Activated naive CD4-positive, alpha-beta T cell treated with anti-CD3 and anti-CD28 coated beads, Interleukin-2, amount 50 U/mL, for 72 hours (primary cell): Measurements from ENCODE around the gene GREB1L. TPM values are rescaled to one million over a fixed set of nuclear protein-coding genes. Genes with fewer than 3 reads are reported as not detected.
A peak's percentile ranks its signal among the peaks of the same experiment; 100 is the strongest.
"Not testable (repeated sequence)": the region's sequence is repeated elsewhere in the genome, so short reads cannot be mapped to it uniquely, and the experiment has no call there.

Experiments
- ATAC-seq, 2 donors: fragments of 150-1000 bp; cut with Tn5 transposase; 2 replicates each; pipeline ENCODE4 v1.10.0; 2021; ENCODE audit warnings: mild to moderate bottlenecking in 2 of 2, moderate library complexity in 2 of 2
- DNase-seq, 2 donors: peaks; one replicate each; pipeline ENCODE4 v3.0.0; 2021 to 2022; ENCODE audit warnings: low spot score in 2 of 2
- H3K27ac Mint-ChIP-seq, 2 donors: one replicate each; pipeline ENCODE4 v1.8.0; 2022; ENCODE audit warnings: mild to moderate bottlenecking in 2 of 2, mixed read lengths in 2 of 2
- H3K36me3 Mint-ChIP-seq, 2 donors: one replicate each; pipeline ENCODE4 v1.8.0; 2022; ENCODE audit warnings: mixed read lengths in 2 of 2
- H3K9me3 Mint-ChIP-seq, 2 donors: one replicate each; pipeline ENCODE4 v1.8.0; 2022; ENCODE audit warnings: mixed read lengths in 2 of 2
- total RNA-seq, 2 donors: library from RNA; stranded (reverse); gene quantifications; one replicate each; pipeline ENCODE4 v1.2.3, GENCODE V29; 2022

Gene GREB1L
- not detected for total RNA-seq

DNA sequence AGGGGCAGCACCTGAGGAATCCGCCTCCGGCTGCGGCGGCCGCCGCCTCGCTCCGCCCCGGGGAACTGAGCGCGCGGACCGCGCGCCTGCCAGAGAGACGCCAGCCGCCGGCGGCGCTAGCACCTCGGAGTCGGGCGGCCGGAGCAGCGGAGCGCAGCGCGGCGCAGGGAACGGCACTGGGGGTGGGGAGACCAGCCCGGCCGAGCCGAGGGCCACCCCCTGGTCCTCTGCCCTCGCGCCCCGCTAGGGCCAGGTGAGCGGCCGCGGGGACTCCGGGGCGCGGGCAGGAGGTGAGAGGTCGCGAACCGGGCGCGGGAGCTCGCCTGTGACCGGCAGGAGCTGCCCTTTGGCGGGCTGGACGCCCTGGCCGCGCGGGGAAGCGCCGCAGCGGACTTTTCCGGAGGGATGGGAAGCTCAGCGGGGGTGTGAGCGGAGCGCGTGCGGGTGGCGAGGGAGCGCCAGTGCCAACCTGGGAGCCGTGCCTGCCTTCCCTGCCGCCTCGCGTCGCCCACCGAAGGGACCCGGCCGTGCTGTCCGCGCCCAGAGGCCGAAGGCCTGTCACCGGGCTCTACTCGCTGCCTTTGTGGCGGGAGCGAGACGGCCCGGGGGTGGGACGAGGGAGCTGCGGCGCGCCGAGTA, at the start of gene GREB1L:
Gene GREB1L, plus strand, starts transcription at position 92 of the 639 bp plus-strand sequence. CDS start 141,287 bp downstream, outside the sequence.
- H3K36me3 Mint-ChIP-seq: peaks cover 0 to 7% of the 10 kb centered on the region in 2 donors
- ATAC-seq (peak in 1 of 2 donors; percentile 94), DNase-seq (peak in 1 of 2 donors; percentile 54)
- H3K9me3 Mint-ChIP-seq: no peaks in the 10 kb centered on the region
- no peak within 1 kb of the TSS for H3K27ac Mint-ChIP-seq

DNA sequence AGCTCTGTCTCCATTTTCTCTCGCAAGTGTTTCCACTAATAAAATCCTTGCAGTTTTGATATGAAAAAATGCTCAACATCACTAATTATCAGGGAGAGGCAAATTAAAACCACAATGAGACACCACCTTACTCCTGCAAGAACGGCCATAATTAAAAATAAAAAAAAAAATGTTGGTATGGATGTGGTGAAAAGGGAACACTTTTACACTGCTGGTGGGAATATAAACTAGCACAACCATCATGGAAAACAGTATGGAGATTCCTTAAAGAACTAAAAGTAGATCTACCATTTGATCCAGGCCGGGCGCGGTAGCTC, 49.8 kb upstream of the GREB1L start:
- DNase-seq (no peak), ATAC-seq (no peak)
- Mint-ChIP-seq H3K36me3 (no peaks in the 10 kb centered on the region), H3K27ac (no peak overlapping the region), H3K9me3 (no peaks in the 10 kb centered on the region)

DNA sequence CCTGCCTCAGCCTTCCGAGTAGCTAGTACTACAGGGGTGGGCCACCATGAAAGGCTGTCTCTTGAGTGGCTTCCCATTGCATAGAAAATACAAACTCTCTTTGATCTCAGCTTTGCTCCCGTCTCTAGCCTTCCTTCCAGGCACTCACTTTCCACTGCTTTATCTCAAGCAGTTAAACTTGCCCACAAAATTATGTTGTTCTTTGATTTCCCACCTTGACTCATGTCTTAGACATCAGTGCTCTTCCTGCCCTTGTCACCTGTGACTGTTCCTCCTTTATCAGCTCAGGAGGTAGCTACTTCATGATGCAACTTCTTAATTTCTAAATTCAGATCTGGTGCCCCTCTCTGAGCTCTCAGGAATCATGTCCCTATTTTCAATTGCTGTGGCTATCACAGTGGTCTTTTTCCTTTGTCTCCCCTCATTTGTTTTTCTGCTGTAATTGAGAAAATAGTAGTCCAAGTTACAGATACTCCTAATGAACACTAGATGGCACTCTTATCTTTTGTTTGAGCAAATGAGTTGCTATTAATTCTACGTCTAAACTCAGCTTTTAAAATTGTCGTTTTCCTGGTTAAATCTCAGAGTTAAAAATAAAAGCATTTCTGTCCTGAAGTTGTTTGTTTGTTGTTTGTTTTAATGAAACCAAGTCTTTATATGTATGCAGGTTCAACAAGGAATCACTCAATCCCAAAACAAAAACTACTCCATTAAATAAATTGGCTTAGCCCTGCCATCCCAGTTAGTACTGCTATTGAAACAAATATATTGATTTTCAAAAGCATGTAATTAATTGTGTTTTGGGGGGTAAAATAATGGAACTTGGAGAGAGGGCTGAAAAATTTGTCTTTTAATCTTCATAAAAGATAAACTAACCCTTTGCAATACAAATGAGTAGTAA, 46.9 kb upstream of the GREB1L start:
- Mint-ChIP-seq H3K27ac (no peak overlapping the region), H3K36me3 (no peaks in the 10 kb centered on the region), H3K9me3 (no peaks in the 10 kb centered on the region)
- ATAC-seq (no peak), DNase-seq (no peak)

DNA sequence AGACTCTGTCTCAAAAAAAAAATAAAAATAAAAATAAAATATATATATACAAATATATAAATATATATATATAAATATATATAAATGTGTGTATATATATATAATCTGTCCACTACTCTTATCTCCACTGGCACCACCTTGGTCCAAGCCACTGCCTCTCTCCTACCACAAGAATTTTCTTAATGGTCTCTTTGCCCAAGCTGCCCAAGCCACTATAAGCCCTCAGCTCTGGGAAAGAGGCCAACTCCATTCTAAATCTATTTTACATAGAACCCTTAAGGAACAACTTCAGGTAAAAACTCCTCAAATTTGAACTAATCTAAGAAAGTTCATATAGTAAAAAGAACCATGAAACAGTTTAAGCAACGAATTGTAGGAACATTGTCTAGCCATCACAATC, 45.6 kb upstream of the GREB1L start:
- DNase-seq (no peak), ATAC-seq (no peak)
- Mint-ChIP-seq H3K36me3 (no peaks in the 10 kb centered on the region), H3K27ac (no peak overlapping the region), H3K9me3 (no peaks in the 10 kb centered on the region)

DNA sequence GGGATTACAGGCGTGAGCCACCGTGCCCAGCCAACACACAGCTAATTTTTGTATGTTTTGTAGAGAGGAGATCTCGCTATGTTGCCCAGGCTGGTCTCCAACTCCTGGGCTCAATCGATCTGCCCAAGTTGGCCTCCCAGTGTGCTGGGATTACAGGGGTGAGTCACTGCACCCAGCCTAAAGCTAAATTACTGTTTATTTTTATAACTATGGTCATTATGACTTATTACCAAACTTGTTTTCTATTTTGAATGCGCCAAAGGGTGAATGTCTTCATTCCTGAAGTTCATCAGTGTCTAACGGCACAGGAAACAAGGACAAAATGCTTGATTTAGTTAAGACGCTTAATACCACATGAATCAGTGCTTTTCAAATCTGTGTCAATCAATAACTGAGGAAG, 38.9 kb upstream of the GREB1L start:
- DNase-seq (no peak), ATAC-seq (no peak)
- Mint-ChIP-seq H3K36me3 (no peaks in the 10 kb centered on the region), H3K27ac (peak overlapping the region in 1 of 2 donors; percentile 22), H3K9me3 (no peaks in the 10 kb centered on the region)

DNA sequence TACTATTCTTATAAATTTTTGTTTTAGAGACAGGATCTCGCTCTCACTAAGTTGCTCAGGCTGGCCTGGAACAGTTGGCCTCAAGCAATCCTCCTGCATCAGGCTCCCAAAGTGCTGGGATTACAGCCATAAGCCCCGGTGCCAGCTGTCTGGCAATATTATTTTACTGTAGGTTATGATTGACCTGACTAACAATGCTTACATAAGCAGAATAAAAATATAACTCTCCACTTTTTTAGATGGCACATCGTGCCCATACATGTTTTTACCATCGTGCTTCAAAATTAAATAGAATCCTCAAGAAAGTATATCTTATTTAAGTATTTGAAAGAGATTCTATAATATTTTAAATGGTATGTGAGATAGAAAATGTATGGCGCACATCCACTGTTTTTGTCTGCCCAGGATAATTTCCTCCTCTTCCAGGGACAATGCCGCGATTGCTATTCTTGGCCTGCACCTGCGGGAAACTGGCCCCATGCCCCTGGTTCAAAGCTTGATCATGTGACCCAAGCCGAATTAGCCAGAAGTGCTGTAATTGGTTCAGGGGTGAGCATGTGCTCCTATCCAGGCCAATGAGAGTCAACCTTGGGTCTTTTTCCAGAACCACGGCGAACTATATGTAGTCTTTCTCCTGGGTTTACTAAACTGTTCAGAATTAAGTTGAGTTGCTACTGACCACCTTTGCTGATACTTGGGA, 38.3 kb upstream of the GREB1L start:
- H3K9me3 Mint-ChIP-seq: no peaks in the 10 kb centered on the region
- ATAC-seq (no peak), DNase-seq (no peak)

DNA sequence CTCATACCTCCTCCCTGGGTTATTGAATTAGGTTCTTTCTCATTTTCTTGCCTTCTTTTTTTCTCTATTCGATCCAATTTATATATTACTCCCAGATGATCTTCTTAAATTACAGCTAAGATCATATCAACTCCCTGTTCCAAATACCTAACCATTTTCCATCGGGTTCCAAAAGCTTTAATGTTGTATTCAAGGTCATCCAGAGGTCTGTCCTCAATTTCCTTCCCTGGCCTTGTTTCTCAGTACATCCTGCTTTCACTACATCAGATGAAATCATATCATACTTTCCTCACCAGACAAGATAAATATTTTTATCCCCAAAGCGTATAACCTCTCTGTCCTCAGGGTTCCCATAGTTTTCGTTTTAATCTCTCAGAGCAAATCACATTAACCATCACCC, 36.3 kb upstream of the GREB1L start:
- Mint-ChIP-seq H3K27ac (no peak overlapping the region), H3K9me3 (no peaks in the 10 kb centered on the region), H3K36me3 (no peaks in the 10 kb centered on the region)
- no peak for ATAC-seq
- no peak for DNase-seq

More for the DNA sequence above, 38.3 kb upstream of the GREB1L start:
- Mint-ChIP-seq H3K27ac (no peak overlapping the region), H3K36me3 (no peaks in the 10 kb centered on the region)

DNA sequence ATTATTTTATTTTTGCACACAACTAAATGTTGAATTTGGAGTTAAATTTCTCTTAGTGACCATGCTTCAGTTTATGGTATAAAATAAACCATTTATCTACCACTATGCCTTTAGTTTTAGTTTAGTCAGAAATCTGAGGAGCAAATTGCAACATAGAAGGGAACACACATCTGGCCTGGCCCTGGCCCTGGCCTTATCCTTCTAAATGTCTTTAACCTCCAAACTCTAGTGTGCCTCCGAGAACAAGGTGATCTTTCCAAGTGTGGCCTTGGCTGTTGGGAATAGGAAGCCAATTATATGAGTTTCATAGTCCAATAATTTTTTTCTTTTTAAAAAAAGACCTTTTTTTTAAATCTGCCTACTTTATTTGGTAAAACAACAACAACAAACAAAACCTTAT, 31.8 kb upstream of the GREB1L start:
- Mint-ChIP-seq H3K9me3 (no peaks in the 10 kb centered on the region), H3K27ac (no peak overlapping the region), H3K36me3 (no peaks in the 10 kb centered on the region)
- ATAC-seq (no peak), DNase-seq (no peak)

DNA sequence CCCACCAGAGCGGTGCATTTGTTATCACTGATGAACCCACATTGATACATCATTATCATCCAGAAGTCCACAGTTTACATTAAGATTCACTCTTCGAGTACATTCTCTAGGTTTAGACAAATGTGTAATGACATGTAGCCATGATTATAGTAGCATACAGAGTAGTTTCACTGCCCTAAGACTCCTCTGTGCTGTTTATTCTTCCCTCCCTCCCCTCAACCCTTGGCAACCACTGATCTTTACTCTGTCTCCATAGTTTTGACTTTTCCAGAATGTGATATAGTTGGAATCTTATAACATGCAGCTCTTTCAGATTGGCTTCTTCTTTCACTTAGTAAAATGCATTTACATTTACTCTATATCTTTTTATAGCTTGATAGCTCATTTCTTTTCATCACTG, 31.2 kb upstream of the GREB1L start:
- ATAC-seq (no peak), DNase-seq (no peak)
- H3K9me3 Mint-ChIP-seq: no peaks in the 10 kb centered on the region
- no peaks in the 10 kb centered on the region for H3K36me3 Mint-ChIP-seq
- no peak overlapping the region for H3K27ac Mint-ChIP-seq

DNA sequence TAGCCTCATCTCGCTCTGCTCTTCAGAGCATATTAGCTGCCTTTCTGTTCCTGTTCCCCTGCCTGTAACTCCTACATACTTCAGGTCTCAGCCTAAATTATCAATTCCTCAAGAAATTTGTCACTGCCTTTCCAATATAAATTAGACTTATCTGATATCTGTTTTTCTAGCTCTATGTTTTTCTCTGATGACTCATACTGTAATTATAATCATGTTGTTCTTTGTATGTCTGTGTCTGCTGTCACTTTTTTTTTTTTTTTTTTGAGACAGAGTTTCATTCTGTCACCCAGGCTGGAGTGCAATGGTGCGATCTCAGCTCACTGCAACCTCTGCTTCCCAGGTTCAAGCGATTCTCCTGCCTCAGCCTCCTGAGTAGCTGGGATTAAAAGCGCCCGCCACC, 27.6 kb upstream of the GREB1L start:
- not testable (repeated sequence) for H3K9me3 Mint-ChIP-seq, DNase-seq, H3K27ac Mint-ChIP-seq, ATAC-seq, H3K36me3 Mint-ChIP-seq

DNA sequence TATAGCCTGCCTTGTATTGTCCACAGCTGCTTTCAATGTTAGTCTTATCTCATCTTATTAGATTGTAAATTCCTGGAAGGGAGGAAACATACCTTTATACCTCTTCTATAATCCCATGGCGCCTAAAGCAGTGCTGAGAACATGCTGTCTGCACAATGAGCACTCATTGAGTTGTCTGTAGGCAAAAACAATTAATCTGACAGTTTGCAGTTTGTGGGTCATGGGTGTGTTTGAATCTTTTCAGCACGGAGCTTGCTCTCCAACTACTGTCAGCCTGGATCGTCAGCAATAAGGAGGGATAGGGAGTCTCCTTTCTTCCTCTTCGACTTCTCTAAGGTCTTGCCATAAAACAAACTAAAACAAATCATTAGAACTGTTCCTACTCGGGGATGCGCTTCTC, 26.5 kb upstream of the GREB1L start:
- Mint-ChIP-seq H3K27ac (no peak overlapping the region), H3K9me3 (no peaks in the 10 kb centered on the region), H3K36me3 (no peaks in the 10 kb centered on the region)
- DNase-seq: no peak
- ATAC-seq: no peak

DNA sequence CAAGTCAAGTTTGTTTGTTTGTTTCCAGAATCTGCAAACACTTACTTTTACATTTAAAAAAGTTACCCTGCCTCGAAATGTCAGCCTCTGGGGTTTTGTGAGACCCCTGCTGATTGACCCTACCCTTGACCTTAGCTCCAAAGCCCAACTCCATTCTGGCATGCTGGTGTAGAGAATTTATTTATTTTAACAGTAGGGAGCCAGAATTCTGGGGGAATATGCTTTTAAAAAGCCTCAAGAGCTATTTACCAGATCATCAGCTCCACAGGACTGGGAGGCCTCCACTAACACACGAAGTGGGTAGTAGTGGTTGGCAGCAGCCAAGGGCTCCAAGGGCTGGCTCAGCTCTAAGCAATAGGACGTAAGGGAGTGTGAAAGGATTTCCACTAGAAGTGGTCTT, 23.2 kb upstream of the GREB1L start:
- Mint-ChIP-seq H3K27ac (no peak overlapping the region), H3K9me3 (no peaks in the 10 kb centered on the region), H3K36me3 (no peaks in the 10 kb centered on the region)
- no peak for ATAC-seq
- no peak for DNase-seq

DNA sequence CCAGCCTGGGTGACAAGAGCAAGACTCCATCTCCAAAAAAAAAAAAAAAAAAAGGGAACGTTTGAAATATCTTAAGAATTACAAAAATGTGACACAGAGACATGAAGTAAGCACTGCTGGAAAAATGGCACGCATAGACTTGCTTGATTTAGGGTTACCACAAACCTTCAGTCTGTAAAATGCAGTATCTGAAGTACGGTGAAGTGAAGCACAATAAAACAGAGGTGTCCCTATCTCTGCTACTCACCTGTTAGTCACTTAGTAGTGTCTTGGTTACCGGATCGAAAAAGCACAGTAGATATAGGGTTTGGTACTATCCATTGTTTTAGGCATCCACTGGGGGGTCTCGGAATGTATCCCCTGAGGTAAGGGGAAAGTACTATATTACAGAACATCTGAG, 11.6 kb upstream of the GREB1L start:
- ATAC-seq (no peak), DNase-seq (no peak)
- no peaks in the 10 kb centered on the region for H3K9me3 Mint-ChIP-seq
- H3K36me3 Mint-ChIP-seq: no peaks in the 10 kb centered on the region
- H3K27ac Mint-ChIP-seq: no peak overlapping the region

DNA sequence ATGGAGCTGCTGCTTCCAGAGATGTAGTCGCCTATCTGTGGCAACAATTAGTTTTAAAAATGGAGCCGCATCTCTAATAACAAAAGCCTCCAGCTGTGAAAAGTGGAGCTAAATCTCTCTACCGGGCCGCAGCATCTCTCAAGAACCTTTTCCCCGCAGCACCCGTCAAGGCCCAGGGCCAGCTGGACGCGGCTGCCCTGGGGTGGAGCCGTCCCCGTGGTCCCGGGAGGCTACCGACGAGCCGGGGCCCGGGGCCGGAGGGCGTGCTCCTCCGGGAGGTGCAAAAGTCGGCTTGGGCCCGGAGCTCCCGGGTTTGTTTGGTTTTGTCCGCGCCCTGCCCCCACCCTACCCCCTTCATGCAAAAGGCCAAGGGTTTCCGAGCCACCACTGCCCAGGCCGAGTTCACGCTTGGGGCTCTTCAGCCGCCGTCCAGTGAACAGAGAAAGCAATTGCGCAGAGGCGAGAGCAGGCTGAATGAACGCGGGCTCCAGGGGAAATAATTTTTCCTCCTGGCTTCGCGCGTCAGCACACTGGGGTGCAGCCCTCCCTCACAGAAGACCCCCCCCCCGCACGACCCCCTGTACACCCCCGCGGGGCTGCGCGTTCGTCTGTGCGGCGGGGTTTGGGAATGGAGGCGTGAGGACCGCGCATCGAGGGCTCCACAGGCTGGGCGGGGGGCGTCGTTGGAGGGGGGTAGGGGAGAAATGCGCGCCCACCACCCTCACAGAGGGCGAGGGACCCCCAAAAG, 557 bp upstream of the GREB1L start:
- no peak for DNase-seq
- no peaks in the 10 kb centered on the region for H3K9me3 Mint-ChIP-seq
- H3K27ac Mint-ChIP-seq: no peak overlapping the region
- H3K36me3 Mint-ChIP-seq: peaks cover 0 to 7% of the 10 kb centered on the region in 2 donors
- ATAC-seq: no peak

DNA sequence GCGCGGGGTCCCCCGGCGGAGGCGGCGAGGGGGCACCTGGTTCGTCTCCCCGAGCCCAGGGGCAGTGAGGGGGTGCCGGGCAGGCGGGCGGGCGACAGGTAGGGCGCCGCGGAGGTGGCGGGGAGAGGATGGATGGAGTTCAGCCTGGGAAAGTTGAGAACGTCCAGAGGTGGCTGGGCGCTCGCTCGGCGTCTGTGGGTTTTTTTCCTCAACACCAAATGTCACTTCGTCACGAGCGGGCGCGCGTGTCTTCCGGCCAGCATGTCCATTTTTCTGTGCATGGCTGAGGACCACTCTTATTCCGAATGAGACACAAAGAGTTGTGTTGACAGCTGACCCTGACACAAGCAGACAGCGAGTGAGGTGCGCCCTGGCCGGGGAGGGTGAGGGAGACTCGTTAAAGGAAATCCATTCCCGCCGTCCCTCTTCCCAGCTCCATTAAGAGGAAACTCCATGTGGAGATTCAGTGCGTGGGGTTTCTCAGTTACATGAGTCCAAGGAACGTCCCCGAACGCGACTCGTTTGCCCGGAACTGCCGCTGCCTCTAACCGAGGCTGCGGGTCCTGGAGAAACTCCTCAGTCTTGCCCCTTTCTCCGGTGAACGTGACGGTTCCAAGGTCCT, 859 bp downstream of the GREB1L start:
- Mint-ChIP-seq H3K36me3 (peaks cover 0 to 7% of the 10 kb centered on the region in 2 donors), H3K9me3 (no peaks in the 10 kb centered on the region), H3K27ac (no peak overlapping the region)
- no peak for ATAC-seq
- DNase-seq: no peak

DNA sequence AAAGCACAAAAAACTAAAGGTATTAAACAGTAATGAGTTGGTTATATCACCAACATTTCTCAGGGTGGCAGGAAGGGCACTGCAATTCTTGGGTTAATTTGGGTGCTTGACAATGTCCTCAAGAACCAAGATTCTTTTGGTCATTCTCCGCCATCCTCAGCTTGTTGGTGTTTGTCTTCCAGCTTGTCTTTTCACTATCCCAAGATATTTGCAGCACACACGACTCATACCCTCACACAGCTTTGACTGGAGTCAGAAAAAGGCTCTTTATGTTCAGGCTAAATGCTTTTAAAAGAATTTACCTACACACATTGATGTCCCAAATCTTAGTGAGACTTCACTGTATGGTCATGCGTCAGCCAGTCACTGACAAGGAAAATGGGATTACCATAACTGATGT, 12.5 kb downstream of the GREB1L start:
- no peak for DNase-seq
- no peak for ATAC-seq
- no peak overlapping the region for H3K27ac Mint-ChIP-seq
- H3K36me3 Mint-ChIP-seq: no peaks in the 10 kb centered on the region
- H3K9me3 Mint-ChIP-seq: no peaks in the 10 kb centered on the region
